Hepatocyte (in vitro differentiated cells): ENCODE measurements around the gene LHB.
"Not testable (repeated sequence)": the region's sequence is repeated elsewhere in the genome, so short reads cannot be mapped to it uniquely, and the experiment has no call there.

ENCODE experiments used
- EZH2 ChIP-seq: fragments of 200-600 bp; sonication (generic); IDR thresholded peaks from 2 replicates; pipeline ENCODE4 v1.6.1; 2016; ENCODE audit warnings: antibody characterized with exemption, mild to moderate bottlenecking, borderline replicate concordance
- TF ChIP-seq, protein P1 (sequence below): fragments of 200-600 bp; sonication (generic); IDR thresholded peaks from 2 replicates; pipeline ENCODE4 v1.5.1; 2016; ENCODE audit warnings: antibody characterized with exemption, mild to moderate bottlenecking; ENCODE audit not compliant: poor library complexity

DNA sequence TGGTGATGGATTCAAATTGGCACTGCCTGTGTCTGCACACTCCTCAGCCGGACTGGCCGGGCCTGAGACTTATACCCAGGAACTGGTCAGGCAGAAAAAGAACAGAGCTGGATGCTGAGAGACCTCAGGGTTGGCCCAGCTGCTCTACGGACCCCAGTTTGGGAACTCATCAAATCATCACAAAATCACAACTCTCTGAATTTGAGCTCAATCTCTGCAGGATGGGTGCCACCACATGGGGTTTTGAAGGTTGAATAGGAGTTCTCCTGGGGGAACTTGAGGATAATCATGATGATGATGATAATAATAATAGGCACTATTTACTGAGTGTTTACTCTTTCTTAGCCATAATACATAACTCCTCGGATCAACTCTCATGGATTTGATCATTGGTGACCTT is 25.8 kb upstream of the LHB start:
- TF ChIP-seq EZH2 = not testable (repeated sequence)
- TF ChIP-seq, protein P1, sequence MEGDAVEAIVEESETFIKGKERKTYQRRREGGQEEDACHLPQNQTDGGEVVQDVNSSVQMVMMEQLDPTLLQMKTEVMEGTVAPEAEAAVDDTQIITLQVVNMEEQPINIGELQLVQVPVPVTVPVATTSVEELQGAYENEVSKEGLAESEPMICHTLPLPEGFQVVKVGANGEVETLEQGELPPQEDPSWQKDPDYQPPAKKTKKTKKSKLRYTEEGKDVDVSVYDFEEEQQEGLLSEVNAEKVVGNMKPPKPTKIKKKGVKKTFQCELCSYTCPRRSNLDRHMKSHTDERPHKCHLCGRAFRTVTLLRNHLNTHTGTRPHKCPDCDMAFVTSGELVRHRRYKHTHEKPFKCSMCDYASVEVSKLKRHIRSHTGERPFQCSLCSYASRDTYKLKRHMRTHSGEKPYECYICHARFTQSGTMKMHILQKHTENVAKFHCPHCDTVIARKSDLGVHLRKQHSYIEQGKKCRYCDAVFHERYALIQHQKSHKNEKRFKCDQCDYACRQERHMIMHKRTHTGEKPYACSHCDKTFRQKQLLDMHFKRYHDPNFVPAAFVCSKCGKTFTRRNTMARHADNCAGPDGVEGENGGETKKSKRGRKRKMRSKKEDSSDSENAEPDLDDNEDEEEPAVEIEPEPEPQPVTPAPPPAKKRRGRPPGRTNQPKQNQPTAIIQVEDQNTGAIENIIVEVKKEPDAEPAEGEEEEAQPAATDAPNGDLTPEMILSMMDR = not testable (repeated sequence)
